ENCODE measurements around the gene CD27. TPM values are rescaled to one million over a fixed set of nuclear protein-coding genes. Genes with fewer than 3 reads are reported as not detected.

CD27 gene
- total RNA-seq, 1 experiment from 2014 or later: 0.23 TPM

- Histone ChIP-seq H3K4me1 (ENCODE audit: control insufficient read depth, insufficient read depth, low read length) (no peaks in the 10 kb centered on the region), H3K36me3 (ENCODE audit: control insufficient read depth, insufficient read depth, low read length) (no peaks in the 10 kb centered on the region), H3K4me3 (ENCODE audit: low read depth in 2 of 2, low read length in 2 of 2) (no peak overlapping the region), H3K9me3 (ENCODE audit: control insufficient read depth, insufficient read depth, low read depth, low read length) (no peaks in the 10 kb centered on the region), H3K27me3 (ENCODE audit: control insufficient read depth, insufficient read depth, low read length) (no peaks in the 10 kb centered on the region), H3K27ac (ENCODE audit: low read length) (no peak overlapping the region)
- BruUV-seq (replicated peaks): no TSS peak
- ChIA-PET CTCF (no interaction called here), POLR2A (interaction anchor here (0.6 kb wide), 1 partner anchor 16 kb away, joined by 4 read pairs; no protein-coding TSS in a partner anchor)
- ATAC-seq: no peak
- intact Hi-C loops (cut with micrococcal nuclease; ENCODE audit: unreplicated experiment) (no loop called here), in situ Hi-C loops (cut with HindIII; ENCODE audit: low pct_unique_long_range_greater_than_20kb, low sequenced_read_pairs) (no loop called here)
- DNase-seq (ENCODE audit: low read depth, low spot score): no peak
- TF ChIP-seq CTCF (IDR thresholded peaks at IDR 0.05) (no peak), POLR2AphosphoS5 (IDR thresholded peaks at IDR 0.05; ENCODE audit: low read depth, low read length) (no peak), TCF7L2 (IDR thresholded peaks at IDR 0.05; ENCODE audit: low read depth, low read length) (no peak), SIN3A (IDR thresholded peaks at IDR 0.05; ENCODE audit: borderline replicate concordance, insufficient read depth, low read depth, low read length) (no peak), REST (IDR thresholded peaks at IDR 0.05; ENCODE audit: insufficient read depth in 1 of 2, low read depth in 2 of 2, low read length in 1 of 2) (no peak)
These were observed 6.4 kb upstream of the CD27 start for GRCh38 chr12:6438345-6438744.

GRCh38 chr12:6440391-6440790 is 4.4 kb upstream of the CD27 start:
- Histone ChIP-seq H3K27me3 (ENCODE audit: control insufficient read depth, insufficient read depth, low read length) (no peaks in the 10 kb centered on the region), H3K4me1 (ENCODE audit: control insufficient read depth, insufficient read depth, low read length) (no peaks in the 10 kb centered on the region), H3K9me3 (ENCODE audit: control insufficient read depth, insufficient read depth, low read depth, low read length) (no peaks in the 10 kb centered on the region), H3K4me3 (ENCODE audit: low read depth in 2 of 2, low read length in 2 of 2) (no peak overlapping the region), H3K27ac (ENCODE audit: low read length) (no peak overlapping the region), H3K36me3 (ENCODE audit: control insufficient read depth, insufficient read depth, low read length) (no peaks in the 10 kb centered on the region)
- BruUV-seq (replicated peaks): no TSS peak
- intact Hi-C loops (cut with micrococcal nuclease; ENCODE audit: unreplicated experiment) (no loop called here), in situ Hi-C loops (cut with HindIII; ENCODE audit: low pct_unique_long_range_greater_than_20kb, low sequenced_read_pairs) (no loop called here)
- no peak for TF ChIP-seq CTCF (IDR thresholded peaks at IDR 0.05)
- TF ChIP-seq REST (IDR thresholded peaks at IDR 0.05; ENCODE audit: insufficient read depth in 1 of 2, low read depth in 2 of 2, low read length in 1 of 2): no peak
- TF ChIP-seq SIN3A (IDR thresholded peaks at IDR 0.05; ENCODE audit: borderline replicate concordance, insufficient read depth, low read depth, low read length): no peak
- no peak for TF ChIP-seq POLR2AphosphoS5 (IDR thresholded peaks at IDR 0.05; ENCODE audit: low read depth, low read length)
- TF ChIP-seq TCF7L2 (IDR thresholded peaks at IDR 0.05; ENCODE audit: low read depth, low read length): no peak
- ChIA-PET POLR2A (no interaction called here), CTCF (no interaction called here)
- ATAC-seq (no peak), DNase-seq (ENCODE audit: low read depth, low spot score) (no peak)
